Bronchial epithelial cell (primary cell): ENCODE measurements around the gene RXFP2. TPM values are rescaled to one million over a fixed set of nuclear protein-coding genes. Genes with fewer than 3 reads are reported as not detected.

Experiments
- DNase-seq: peaks from one replicate; pipeline ENCODE4 v3.0.0-alpha.2; 2010; ENCODE audit warnings: low read depth
- FAIRE-seq: peaks from 2 replicates; lab custom pipeline; 2011; peaks lifted over from hg19 to GRCh38; lab: Jason Lieb, UNC
- H3K27me3 ChIP-seq: 2 replicates; pipeline ENCODE4 v1.5.1; 2011; ENCODE audit warnings: low read length; ENCODE audit not compliant: control insufficient read depth, insufficient read depth
- H3K36me3 ChIP-seq: 2 replicates; pipeline ENCODE4 v1.5.1; 2011; ENCODE audit warnings: low read length; ENCODE audit not compliant: control insufficient read depth, insufficient read depth
- H3K4me3 ChIP-seq: 2 replicates; pipeline ENCODE4 v1.5.1; 2011; ENCODE audit warnings: mild to moderate bottlenecking, low read depth, low read length, control low read depth
- CTCF ChIP-seq: IDR thresholded peaks from 2 replicates; pipeline ENCODE4 v1.5.1; 2011; ENCODE audit warnings: mild to moderate bottlenecking, moderate library complexity, low read length, control low read depth, inconsistent platforms; ENCODE audit not compliant: insufficient read depth, severe bottlenecking
- total RNA-seq: library from RNA; depleted of rRNA; stranded (reverse); fragments of >200 nt; gene quantifications from 2 replicates; pipeline ENCODE4 v1.2.1, GENCODE V29; 2014

The RXFP2 gene
- total RNA-seq, 1 donor from 2014 or later: not detected

GRCh38 chr13:31826521-31826920, 87.2 kb downstream of the RXFP2 start:
- Histone ChIP-seq H3K27me3 (no peaks in the 10 kb centered on the region), H3K4me3 (no peak overlapping the region), H3K36me3 (no peaks in the 10 kb centered on the region)
- DNase-seq (no peak), FAIRE-seq (no peak)
- no peak for TF ChIP-seq CTCF

GRCh38 chr13:31827707-31828106, 88.4 kb downstream of the RXFP2 start:
- Histone ChIP-seq H3K4me3 (no peak overlapping the region), H3K36me3 (no peaks in the 10 kb centered on the region), H3K27me3 (no peaks in the 10 kb centered on the region)
- DNase-seq (no peak), FAIRE-seq (no peak)
- TF ChIP-seq CTCF: no peak

GRCh38 chr13:31835932-31836331, 96.6 kb downstream of the RXFP2 start:
- DNase-seq (peak; percentile 82), FAIRE-seq (peak; percentile 32)
- no peak overlapping the region for H3K4me3 ChIP-seq
- H3K27me3 ChIP-seq: no peaks in the 10 kb centered on the region
- no peak for TF ChIP-seq CTCF
- H3K36me3 ChIP-seq: no peaks in the 10 kb centered on the region

DNA sequence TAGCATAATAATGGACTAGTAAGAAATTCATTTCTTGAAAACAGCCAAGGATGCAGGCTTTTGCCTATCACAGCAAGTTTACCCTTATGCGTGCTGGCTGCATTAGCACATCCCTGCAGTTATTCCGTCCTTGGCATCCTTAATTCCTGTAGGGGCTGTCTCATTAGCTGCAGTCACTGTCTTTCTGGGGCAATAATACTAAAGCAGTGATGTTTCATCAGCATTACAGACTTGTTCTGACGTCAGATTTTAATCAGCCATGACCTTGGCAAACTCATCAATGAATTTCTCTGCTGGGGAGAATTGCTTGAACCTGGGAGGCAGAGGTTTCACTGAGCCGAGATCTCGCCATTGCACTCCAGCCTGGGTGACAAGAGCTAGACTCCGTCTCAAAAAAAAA, 103.7 kb downstream of the RXFP2 start:
- TF ChIP-seq CTCF: no peak
- Histone ChIP-seq H3K27me3 (peaks cover 6% of the 10 kb centered on the region), H3K36me3 (no peaks in the 10 kb centered on the region), H3K4me3 (no peak overlapping the region)
- DNase-seq (no peak), FAIRE-seq (no peak)

GRCh38 chr13:31846182-31846938, 107.0 kb downstream of the RXFP2 start:
- Histone ChIP-seq H3K27me3 (peaks cover 6% of the 10 kb centered on the region), H3K36me3 (no peaks in the 10 kb centered on the region), H3K4me3 (peak overlapping the region; percentile 36)
- DNase-seq: peak; percentile 60
- FAIRE-seq: no peak
- TF ChIP-seq CTCF: no peak
